Measurements from ENCODE around the gene SEMA6D. TPM values are rescaled to one million over a fixed set of nuclear protein-coding genes. Genes with fewer than 3 reads are reported as not detected.

The SEMA6D gene
- total and polyA plus RNA-seq, 10 of the 15 experiments (the other 5 are each of a cell fraction or from before 2014, with no cell fraction given): 0.01 to 0.52 (median 0.09) TPM; not detected in 6

- no peak for TF ChIP-seq ZBTB33 (IDR thresholded peaks at IDR 0.05)
- TF ChIP-seq SIN3A (IDR thresholded peaks at IDR 0.05; ENCODE audit: low read depth, low read length): no peak
- no peak for TF ChIP-seq MYB (IDR thresholded peaks at IDR 0.05; ENCODE audit: borderline replicate concordance, low read depth, low read length)
Observed at GRCh38 chr15:47707391-47707790, 9.9 kb upstream of the SEMA6D start (continued).

GRCh38 chr15:47708161-47708980 lies 8.9 kb upstream of the SEMA6D start:
- no peaks in the 10 kb centered on the region for H3K79me2 ChIP-seq (ENCODE audit: control insufficient read depth, insufficient read depth, low read length)
- no peak overlapping the region for H3K4me3 ChIP-seq
- intact Hi-C loops (cut with micrococcal nuclease; ENCODE audit: unreplicated experiment): loop anchor here (10.0 kb wide), 2 partner anchors 376 to 514 kb away; no protein-coding TSS in a partner anchor
- no peaks in the 10 kb centered on the region for H3K9me3 ChIP-seq (replicated peaks; ENCODE audit: control insufficient read depth, insufficient read depth, low read length)
- ATAC-seq (no peak), DNase-seq (ENCODE audit: low read depth, low spot score) (no peak), FAIRE-seq (no peak)
- no peaks in the 10 kb centered on the region for H3K4me1 ChIP-seq (ENCODE audit: control insufficient read depth, insufficient read depth, low read length)
- H4K20me1 ChIP-seq (ENCODE audit: control insufficient read depth, insufficient read depth): no peaks in the 10 kb centered on the region
- H3K27me3 ChIP-seq (replicated peaks in 1 of 2; ENCODE audit: control insufficient read depth in 2 of 2, insufficient read depth in 2 of 2, low read length in 1 of 2): no peaks in the 10 kb centered on the region; a peak in 1 of 4 replicates
- no peak overlapping the region for H3K4me2 ChIP-seq (ENCODE audit: control insufficient read depth, insufficient read depth)
- RAD21 ChIA-PET (ENCODE audit: unreplicated experiment): no interaction called here
- H2AFZ ChIP-seq (ENCODE audit: control insufficient read depth, low read depth, low read length): no peak overlapping the region
- H3K9ac ChIP-seq (ENCODE audit: control insufficient read depth, insufficient read depth, low read length): no peak overlapping the region
- 44% methylated on average over 3 of the region's 3 CpGs for WGBS (ENCODE audit: insufficient coverage, insufficient replicate concordance, low lambda C conversion rate, missing lambda C conversion rate)
- in situ Hi-C loops (cut with MboI): loop anchor here (5.0 kb wide), 1 partner anchor 264 kb away; no protein-coding TSS in a partner anchor
- CTCF ChIA-PET: no interaction called here
- BruUV-seq (replicated peaks): no TSS peak
- no peaks in the 10 kb centered on the region for H3K36me3 ChIP-seq (ENCODE audit: control insufficient read depth in 2 of 2, insufficient read depth in 2 of 2, low read length in 1 of 2)
- POLR2A ChIA-PET: no interaction called here
- SMC1A ChIA-PET (ENCODE audit: uncharacterized antibody, unreplicated experiment): no interaction called here
- no peak overlapping the region for H3K27ac ChIP-seq (ENCODE audit: control insufficient read depth, insufficient read depth)
- TF ChIP-seq LARP7 (IDR thresholded peaks at IDR 0.05) (no peak), MEF2A (IDR thresholded peaks at IDR 0.05; ENCODE audit: insufficient read depth, low read depth, low read length) (no peak), RELA (IDR thresholded peaks at IDR 0.05; ENCODE audit: borderline replicate concordance, partially characterized antibody) (no peak)
